K562 (cell line): ENCODE data around the gene TMEM255A. TPM values are rescaled to one million over a fixed set of nuclear protein-coding genes. Genes with fewer than 3 reads are reported as not detected.
A peak's percentile ranks its signal among the peaks of the same experiment; 100 is the strongest.
"Not testable (repeated sequence)": the region's sequence is repeated elsewhere in the genome, so short reads cannot be mapped to it uniquely, and the experiment has no call there.

Experiments
- ATAC-seq: fragments of 200-7000 bp; cut with Tn5 transposase; 3 replicates; pipeline ENCODE4 v1.9.1; 2020; ENCODE audit warnings: moderate library complexity
- BruUV-seq: library from RNA; stranded (reverse); fragments of 400-500 nt; replicated peaks from 2 replicates; lab custom pipeline; 2021; lab: Mats Ljungman, UMichigan
- CTCF ChIA-PET: fragments of 300-600 bp; formaldehyde crosslinking; extraction: SDS; loops from one replicate; lab custom pipeline; 2021; ENCODE audit warnings: low intra/inter-chr PET ratio; lab: Yijun Ruan, JAX
- POLR2A ChIA-PET: fragments of 300-600, 350-650 bp; sonication (Branson Sonifier 250); formaldehyde crosslinking; extraction: SDS; loops from one replicate; lab custom pipeline; 2021; ENCODE audit warnings: antibody characterized with exemption, inconsistent platforms; lab: Yijun Ruan, JAX
- DNase-seq, 4 experiments: peaks; one replicate each; pipeline versions ENCODE4 v3.0.0 to v3.0.0-alpha.2; 2011 to 2018; ENCODE audit warnings: low spot score in 3 of 4, mixed read lengths in 3 of 4; ENCODE audit errors: extremely low read depth in 1 of 4
- FAIRE-seq: peaks from 2 replicates; lab custom pipeline; 2011; peaks lifted over from hg19 to GRCh38; lab: Jason Lieb, UNC
- H2AFZ ChIP-seq: 2 replicates; pipeline ENCODE4 v1.6.0; 2011; ENCODE audit warnings: low read depth, low read length, control low read depth, inconsistent platforms
- H3K27ac ChIP-seq: fragments of 200-600 bp; 3 replicates; pipeline ENCODE4 v1.8.0; 2011; ENCODE audit warnings: low read depth, mild to moderate bottlenecking, control low read depth, inconsistent platforms, low read length, moderate library complexity, mixed read lengths; ENCODE audit errors: extremely low read depth
- H3K27me3 ChIP-seq, 2 experiments: fragments of 300-600 bp in 1 of 2; 2 replicates in 1 of 2; 3 replicates in 1 of 2; pipeline versions ENCODE4 v1.6.0 to v1.8.0; 2011; ENCODE audit warnings: inconsistent platforms in 2 of 2, low read length in 2 of 2, mild to moderate bottlenecking in 1 of 2, mixed read lengths in 1 of 2, moderate library complexity in 1 of 2; ENCODE audit not compliant: control insufficient read depth in 2 of 2, insufficient read depth in 2 of 2
- H3K36me3 ChIP-seq: fragments of 300-600 bp; 3 replicates; pipeline ENCODE4 v1.8.0; 2011; ENCODE audit warnings: mild to moderate bottlenecking, low read length, inconsistent platforms; ENCODE audit not compliant: control insufficient read depth, insufficient read depth
- H3K4me1 ChIP-seq, 2 experiments: fragments of 200-600 bp in 1 of 2; replicated peaks in 1 of 2; 2 replicates in 1 of 2; 3 replicates in 1 of 2; pipeline versions ENCODE4 v1.5.1 to v1.8.0; 2011; ENCODE audit warnings: inconsistent platforms in 2 of 2, low read length in 2 of 2, mild to moderate bottlenecking in 1 of 2, mixed read lengths in 1 of 2, moderate library complexity in 1 of 2; ENCODE audit not compliant: control insufficient read depth in 2 of 2, insufficient read depth in 2 of 2
- H3K4me2 ChIP-seq: 2 replicates; pipeline ENCODE4 v1.6.1; 2011; ENCODE audit warnings: low read length, control low read depth, inconsistent platforms, mixed read lengths; ENCODE audit not compliant: insufficient read depth
- H3K4me3 ChIP-seq: fragments of 200-600 bp; sonication (generic), shearing (Covaris generic); 2 replicates; pipeline ENCODE4 v1.5.1; 2016; ENCODE audit warnings: control low read depth, inconsistent platforms
- H3K79me2 ChIP-seq: fragments of 200-600 bp; 3 replicates; pipeline ENCODE4 v1.8.0; 2011; ENCODE audit warnings: low read length, inconsistent platforms; ENCODE audit not compliant: control insufficient read depth, insufficient read depth
- H3K9ac ChIP-seq, 2 experiments: 2 replicates each; pipeline versions ENCODE4 v1.6.0 to v1.6.1; 2011; ENCODE audit warnings: low read depth in 2 of 2, low read length in 2 of 2, control low read depth in 1 of 2, inconsistent platforms in 1 of 2, mild to moderate bottlenecking in 1 of 2, mixed read lengths in 1 of 2; ENCODE audit not compliant: insufficient read depth in 1 of 2
- H3K9me1 ChIP-seq: one replicate; pipeline ENCODE4 v1.6.0; 2011; ENCODE audit warnings: inconsistent platforms, mild to moderate bottlenecking, low read length, moderate library complexity; ENCODE audit not compliant: control insufficient read depth, insufficient read depth
- H3K9me3 ChIP-seq: replicated peaks from 2 replicates; pipeline ENCODE4 v1.5.1; 2011; ENCODE audit warnings: low read depth, low read length, inconsistent platforms; ENCODE audit not compliant: control insufficient read depth, insufficient read depth
- H4K20me1 ChIP-seq: replicated peaks from 2 replicates; pipeline ENCODE4 v1.6.1; 2011; ENCODE audit warnings: low read length, inconsistent platforms, mixed read lengths; ENCODE audit not compliant: control insufficient read depth, insufficient read depth
- CBX3 ChIP-seq, 2 experiments: IDR thresholded peaks; 1 replicate in 1 of 2; 2 replicates in 1 of 2; pipeline ENCODE4 v1.6.1; 2012; ENCODE audit warnings: inconsistent platforms in 2 of 2, low read length in 2 of 2, borderline replicate concordance in 1 of 2, control low read depth in 1 of 2
- CBX5 ChIP-seq: IDR thresholded peaks from 2 replicates; pipeline ENCODE4 v1.6.1; 2014; ENCODE audit warnings: low read depth, borderline replicate concordance
- MXI1 ChIP-seq: IDR thresholded peaks from 2 replicates; pipeline ENCODE4 v1.6.1; 2011; ENCODE audit warnings: low read depth, mild to moderate bottlenecking, improper control_type of control experiment, low read length
- WGBS: fragments of 100-300 bp; shearing (Covaris generic); methylation state at CpG from one replicate; pipeline ENCODE4 v1.1.6; 2016; ENCODE audit warnings: low coverage, mixed read lengths; ENCODE audit not compliant: insufficient coverage; ENCODE audit errors: missing lambda C conversion rate; 5-methylcytosine and 5-hydroxymethylcytosine counted together
- in situ Hi-C: fragments of 300-500 bp; cut with MboI; formaldehyde crosslinking; loops from 4 replicates; pipeline ENCODE4 v1.15.0; 2018; ENCODE audit warnings: inconsistent platforms, mixed read lengths
- intact Hi-C: fragments of 100-400 bp; cut with micrococcal nuclease; formaldehyde crosslinking; loops from 2 replicates; pipeline ENCODE4 v1.14.2; 2022
- polyA plus RNA-seq, 8 experiments: library from polyadenylated mRNA; depleted of rRNA in 4 of 8; stranded (reverse) in 5 of 8; unstranded in 3 of 8; fragments of >200 nt; fragmentation: Nextera tagmentation in 2 of 8; fragmentation: Illumina TruSeq in 1 of 8; extraction: Ambion mirVana in 2 of 8; extraction: Trizol in 1 of 8; gene quantifications; 2 replicates each; pipeline versions ENCODE4 v1.2.1 to v1.2.3, GENCODE V29; 2011 to 2014; ENCODE audit warnings: inconsistent platforms in 1 of 8, missing spikeins in 1 of 8
- total RNA-seq, 7 experiments: library from RNA; depleted of rRNA in 6 of 7; stranded (reverse); fragments of >200 nt in 6 of 7; fragmentation: Illumina TruSeq in 2 of 7; extraction: Trizol in 2 of 7; gene quantifications; 2 replicates each; pipeline versions ENCODE4 v1.2.1 to v1.2.3, GENCODE V29; 2011 to 2021; ENCODE audit warnings: low replicate concordance in 1 of 7

TMEM255A gene
- total and polyA plus RNA-seq, 9 of the 15 experiments (the other 6 are each of a cell fraction or from before 2014, with no cell fraction given): 0.01 TPM; not detected in 8

DNA sequence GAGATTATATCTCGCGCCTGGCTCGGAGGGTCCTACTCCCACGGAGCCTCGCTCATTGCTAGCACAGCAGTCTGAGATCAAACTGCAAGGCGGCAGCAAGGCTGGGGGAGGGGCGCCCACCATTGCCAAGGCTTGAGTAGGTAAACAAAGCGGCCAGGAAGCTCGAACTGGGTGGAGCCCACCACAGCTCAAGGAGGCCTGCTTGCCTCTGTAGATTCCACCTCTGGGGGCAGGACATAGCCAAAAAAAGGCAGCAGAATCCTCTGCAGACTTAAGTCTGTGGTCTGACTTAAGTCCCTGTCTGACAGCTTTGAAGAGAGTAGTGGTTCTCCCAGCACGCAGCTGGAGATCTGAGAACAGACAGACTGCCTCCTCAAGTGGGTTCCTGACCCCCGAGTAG, 33.3 kb upstream of the TMEM255A start:
- POLR2A ChIA-PET: interaction anchor here (0.8 kb wide), 1 partner anchor 15 kb away, joined by 3 read pairs; no protein-coding TSS in a partner anchor
- in situ Hi-C loops, CTCF ChIA-PET: not testable (repeated sequence)

DNA sequence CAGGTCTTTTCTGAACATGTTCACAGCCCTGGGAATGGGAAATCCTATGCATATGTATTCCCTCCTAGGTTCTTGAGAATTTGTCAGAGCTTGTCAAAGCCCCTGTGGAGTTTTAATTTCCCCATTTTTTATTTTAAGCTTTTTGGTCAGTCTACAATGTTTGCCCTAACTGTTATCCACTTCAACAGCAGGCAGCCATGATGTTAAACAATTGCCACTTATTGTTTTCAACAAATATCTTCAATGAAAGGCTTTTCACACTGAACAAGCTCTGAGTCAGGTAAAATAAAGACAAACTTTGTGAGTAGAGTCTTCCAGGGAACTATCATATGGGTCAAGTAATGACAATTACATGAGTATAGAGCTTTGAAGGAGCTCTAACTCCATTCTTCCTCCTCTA, 25.6 kb upstream of the TMEM255A start:
- intact Hi-C loops: no loop called here

More for the DNA sequence above, 33.3 kb upstream of the TMEM255A start:
- H3K4me2 ChIP-seq, H3K4me3 ChIP-seq, H3K27me3 ChIP-seq, H3K4me1 ChIP-seq, intact Hi-C loops, H3K36me3 ChIP-seq, ATAC-seq, DNase-seq, FAIRE-seq, H3K27ac ChIP-seq, H4K20me1 ChIP-seq, H3K9ac ChIP-seq, H3K9me1 ChIP-seq, H3K9me3 ChIP-seq, H3K79me2 ChIP-seq, H2AFZ ChIP-seq, BruUV-seq: not testable (repeated sequence)
- 0% methylated on average over 7 of the region's 11 CpGs for WGBS

More for the DNA sequence above, 25.6 kb upstream of the TMEM255A start:
- Histone ChIP-seq H2AFZ (no peak overlapping the region), H3K4me3 (no peak overlapping the region), H3K9me1 (no peaks in the 10 kb centered on the region), H3K9me3 (peaks cover 4% of the 10 kb centered on the region; the same call in 1 of the 2 replicates), H3K27ac (no peak overlapping the region), H3K79me2 (no peaks in the 10 kb centered on the region), H3K9ac (no peak overlapping the region), H4K20me1 (no peaks in the 10 kb centered on the region)
- no peak for DNase-seq
- TF ChIP-seq CBX5 (0 out of 2 replicates have a peak, but pooled peaks have one; percentile 67), CBX3 (IDR thresholded peaks at IDR 0.05; ENCODE audit: borderline replicate concordance in 1 of 2, low read length in 2 of 2) (peak in 1 of 2 experiments; percentile 59; a peak in 1 of 3 replicates), MXI1 (no peak)
- TF ChIP-seq, all 486 proteins: peak for 2
- CTCF ChIA-PET: no interaction called here
- FAIRE-seq: no peak
- in situ Hi-C loops: no loop called here
- BruUV-seq: no TSS peak
- no peaks in the 10 kb centered on the region for H3K27me3 ChIP-seq
- no peaks in the 10 kb centered on the region for H3K36me3 ChIP-seq
- POLR2A ChIA-PET: no interaction called here
- H3K4me2 ChIP-seq: no peak overlapping the region
- peaks cover 0 to 18% of the 10 kb centered on the region in 2 experiments; a peak in 1 of 5 replicates for H3K4me1 ChIP-seq
- no peak for ATAC-seq
